Activated naive CD4-positive, alpha-beta T cell treated with anti-CD3 and anti-CD28 coated beads, Interleukin-2, amount 50 U/mL, for 16 hours (primary cell): ENCODE measurements around the gene SLC25A6.
"Not testable (repeated sequence)": the region's sequence is repeated elsewhere in the genome, so short reads cannot be mapped to it uniquely, and the experiment has no call there.

Experiments
- DNase-seq: peaks from one replicate; pipeline ENCODE4 v3.0.0-alpha.2; 2020

SLC25A6 gene

GRCh38 chrX:1351981-1352714 lies 39.8 kb downstream of the SLC25A6 start:
- no peak for DNase-seq

- not testable (repeated sequence) for DNase-seq
Observed at GRCh38 chrX:1349606-1350005, 42.3 kb downstream of the SLC25A6 start.

GRCh38 chrX:1341545-1342184 lies 50.2 kb downstream of the SLC25A6 start:
- DNase-seq = no peak

DNA sequence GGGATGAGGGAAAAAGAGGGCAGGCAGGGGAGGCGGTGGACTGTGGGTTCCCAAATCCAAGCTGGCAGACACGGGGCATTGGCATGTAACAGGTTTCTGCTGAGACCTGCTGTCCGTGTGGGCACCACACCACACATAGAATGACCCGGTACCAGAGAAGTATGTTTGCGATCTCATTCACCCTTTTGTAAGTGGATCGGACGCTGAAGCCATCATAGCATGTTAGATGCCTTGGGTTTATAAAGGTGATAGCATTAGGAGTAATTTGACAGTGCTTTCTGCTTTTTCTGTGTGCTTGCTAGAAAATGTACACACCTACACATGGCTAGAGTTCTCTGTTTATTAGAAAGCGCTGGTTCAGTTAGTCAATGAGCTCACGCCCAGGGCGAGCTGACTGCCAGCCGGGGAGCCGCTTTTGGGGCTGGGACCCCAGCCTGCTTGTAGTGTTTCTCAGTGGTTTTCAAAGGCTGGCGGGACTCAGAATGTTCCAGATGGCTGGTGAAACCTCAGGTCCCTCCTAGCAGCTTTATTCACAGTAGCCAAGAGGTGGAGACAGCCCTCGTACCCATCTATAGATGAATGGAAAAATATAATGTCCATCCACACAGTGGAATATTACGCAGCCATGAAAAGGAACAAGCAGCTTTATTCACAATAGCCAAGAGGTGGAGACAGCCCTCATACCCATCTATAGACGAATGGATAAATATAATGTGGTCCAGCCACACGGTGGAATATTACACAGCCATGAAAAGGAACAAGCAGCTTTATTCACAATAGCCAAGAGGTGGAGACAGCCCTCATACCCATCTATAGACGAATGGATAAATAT lies 54.7 kb downstream of the SLC25A6 start:
- no peak for DNase-seq

GRCh38 chrX:1336331-1336943 lies 55.5 kb downstream of the SLC25A6 start, which contains the start of gene IL3RA:
Gene IL3RA (plus strand): TSS chrX:1336785. CDS start chrX:1341766, 4,981 bp downstream.
- DNase-seq = no peak
